Astrocyte (in vitro differentiated cells and primary cell): ENCODE results near the gene MFGE8. TPM values are rescaled to one million over a fixed set of nuclear protein-coding genes. Genes with fewer than 3 reads are reported as not detected.
A peak's percentile ranks its signal among the peaks of the same experiment; 100 is the strongest.

Source experiments
- DNase-seq: peaks from one replicate; pipeline ENCODE4 v3.0.0-alpha.2; 2010; ENCODE audit warnings: low read depth
- FAIRE-seq: peaks from 2 replicates; lab custom pipeline; 2011; peaks lifted over from hg19 to GRCh38; lab: Jason Lieb, UNC
- H2AFZ ChIP-seq: 2 replicates; pipeline ENCODE4 v1.6.0; 2012; ENCODE audit warnings: low read depth, low read length, inconsistent platforms
- H3K27ac ChIP-seq: 2 replicates; pipeline ENCODE4 v1.5.1; 2011; ENCODE audit warnings: low read depth, low read length, inconsistent platforms
- H3K27me3 ChIP-seq: 2 replicates; pipeline ENCODE4 v1.6.0; 2011; ENCODE audit warnings: low read length, inconsistent platforms; ENCODE audit not compliant: insufficient read depth
- H3K36me3 ChIP-seq: 2 replicates; pipeline ENCODE4 v1.5.1; 2011; ENCODE audit warnings: low read length, inconsistent platforms; ENCODE audit not compliant: insufficient read depth
- H3K4me1 ChIP-seq: 2 replicates; pipeline ENCODE4 v1.5.1; 2011; ENCODE audit warnings: low read length, inconsistent platforms; ENCODE audit not compliant: insufficient read depth
- H3K4me2 ChIP-seq: 2 replicates; pipeline ENCODE4 v1.6.0; 2012; ENCODE audit warnings: low read length, inconsistent platforms
- H3K4me3 ChIP-seq: 2 replicates; pipeline ENCODE4 v1.5.1; 2011; ENCODE audit warnings: low read depth, mild to moderate bottlenecking, low read length, inconsistent platforms; ENCODE audit not compliant: insufficient read depth
- H3K79me2 ChIP-seq: 2 replicates; pipeline ENCODE4 v1.6.0; 2012; ENCODE audit warnings: mild to moderate bottlenecking, low read length, inconsistent platforms; ENCODE audit not compliant: insufficient read depth
- H3K9ac ChIP-seq: 2 replicates; pipeline ENCODE4 v1.6.0; 2012; ENCODE audit warnings: mild to moderate bottlenecking, low read length, inconsistent platforms
- H3K9me3 ChIP-seq: 2 replicates; pipeline ENCODE4 v1.5.1; 2012; ENCODE audit warnings: low read depth, mild to moderate bottlenecking, low read length, inconsistent platforms; ENCODE audit not compliant: insufficient read depth
- H4K20me1 ChIP-seq: 2 replicates; pipeline ENCODE4 v1.6.0; 2012; ENCODE audit warnings: low read length, inconsistent platforms; ENCODE audit not compliant: insufficient read depth
- H3K27ac Mint-ChIP-seq: one replicate; pipeline ENCODE4 v1.8.0; 2021; ENCODE audit warnings: mild to moderate bottlenecking, mixed read lengths; ENCODE audit not compliant: unreplicated experiment
- H3K27me3 Mint-ChIP-seq: one replicate; pipeline ENCODE4 v1.8.0; 2021; ENCODE audit warnings: low read depth, mixed read lengths; ENCODE audit not compliant: unreplicated experiment
- H3K36me3 Mint-ChIP-seq: one replicate; pipeline ENCODE4 v1.8.0; 2021; ENCODE audit warnings: low read depth, mixed read lengths; ENCODE audit not compliant: unreplicated experiment
- H3K4me1 Mint-ChIP-seq: one replicate; pipeline ENCODE4 v1.8.0; 2021; ENCODE audit warnings: low read depth, mixed read lengths; ENCODE audit not compliant: unreplicated experiment
- H3K4me3 Mint-ChIP-seq: one replicate; pipeline ENCODE4 v1.8.0; 2021; ENCODE audit warnings: mild to moderate bottlenecking, moderate library complexity, mixed read lengths; ENCODE audit not compliant: unreplicated experiment
- H3K9me3 Mint-ChIP-seq: one replicate; pipeline ENCODE4 v1.8.0; 2021; ENCODE audit warnings: mild to moderate bottlenecking, mixed read lengths; ENCODE audit not compliant: unreplicated experiment
- EZH2 ChIP-seq: IDR thresholded peaks from 2 replicates; pipeline ENCODE4 v1.6.1; 2012; ENCODE audit warnings: mild to moderate bottlenecking, low read length, inconsistent platforms; ENCODE audit not compliant: insufficient read depth
- total RNA-seq: library from RNA; stranded (reverse); gene quantifications from 2 replicates; pipeline ENCODE4 v1.2.1, GENCODE V29; 2021
- TF ChIP-seq, protein P1 (sequence below): IDR thresholded peaks from 2 replicates; pipeline ENCODE4 v1.5.1; 2011; ENCODE audit warnings: low read depth, mild to moderate bottlenecking, inconsistent platforms, low read length, moderate library complexity; ENCODE audit not compliant: insufficient read depth

The MFGE8 gene
- total RNA-seq, 1 donor from 2014 or later: 276 TPM

DNA sequence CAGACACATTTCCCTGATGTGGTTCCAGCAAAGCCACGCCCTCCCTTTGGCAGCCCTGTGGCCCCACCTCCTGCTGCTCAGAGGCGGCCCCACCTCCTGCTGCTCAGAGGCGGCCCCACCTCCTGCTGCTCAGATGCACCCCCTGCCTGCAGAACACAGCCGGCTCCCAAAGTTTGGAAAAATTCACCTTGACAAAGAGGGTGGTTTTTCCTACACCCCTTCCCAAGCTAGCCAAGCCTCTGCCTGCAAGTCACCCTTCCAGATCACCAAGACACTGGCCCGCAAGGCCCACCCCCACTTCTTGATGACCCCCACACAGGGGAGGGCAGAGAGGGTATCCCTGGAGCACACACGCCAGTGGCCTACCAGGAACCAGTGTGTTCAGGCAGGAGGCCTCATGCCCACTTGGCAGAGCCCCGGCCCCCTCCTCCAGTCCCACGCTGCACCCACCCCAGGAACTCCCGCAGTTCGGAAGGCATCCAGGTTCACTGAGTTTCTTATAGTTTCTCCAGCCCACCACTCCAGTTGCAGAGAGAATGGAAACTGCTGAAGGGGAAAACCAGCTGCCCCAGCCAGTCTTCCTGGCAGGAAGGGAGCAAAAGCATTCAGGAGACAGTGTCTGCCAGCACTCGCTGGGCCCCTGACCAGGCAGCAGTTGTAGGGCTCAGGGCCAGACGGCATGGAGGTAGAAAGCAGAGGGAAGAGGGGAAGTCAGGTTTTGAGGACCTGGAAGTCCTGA lies 15.6 kb downstream of the MFGE8 start:
- H4K20me1 ChIP-seq: peaks cover 31% of the 10 kb centered on the region
- H3K9me3 Mint-ChIP-seq: no peaks in the 10 kb centered on the region
- FAIRE-seq (peak; percentile 71), DNase-seq (peak; percentile 76)
- peaks cover 42% of the 10 kb centered on the region for H3K4me1 ChIP-seq
- H3K27ac ChIP-seq: no peak overlapping the region
- H2AFZ ChIP-seq: no peak overlapping the region
- peak overlapping the region; percentile 34 for H3K4me3 Mint-ChIP-seq
- peaks cover 17% of the 10 kb centered on the region for H3K36me3 ChIP-seq
- H3K27me3 ChIP-seq: no peaks in the 10 kb centered on the region
- no peaks in the 10 kb centered on the region for H3K9me3 ChIP-seq
- H3K36me3 Mint-ChIP-seq: peaks cover 13% of the 10 kb centered on the region
- H3K79me2 ChIP-seq: peaks cover 3% of the 10 kb centered on the region
- peaks cover 25% of the 10 kb centered on the region for H3K4me1 Mint-ChIP-seq
- peak overlapping the region; percentile 47 for H3K27ac Mint-ChIP-seq
- no peak overlapping the region for H3K4me3 ChIP-seq
- H3K27me3 Mint-ChIP-seq: peaks cover 14% of the 10 kb centered on the region
- peak overlapping the region; percentile 65 for H3K4me2 ChIP-seq
- peak overlapping the region; percentile 1 for H3K9ac ChIP-seq
- TF ChIP-seq EZH2: no peak
- TF ChIP-seq, protein P1, sequence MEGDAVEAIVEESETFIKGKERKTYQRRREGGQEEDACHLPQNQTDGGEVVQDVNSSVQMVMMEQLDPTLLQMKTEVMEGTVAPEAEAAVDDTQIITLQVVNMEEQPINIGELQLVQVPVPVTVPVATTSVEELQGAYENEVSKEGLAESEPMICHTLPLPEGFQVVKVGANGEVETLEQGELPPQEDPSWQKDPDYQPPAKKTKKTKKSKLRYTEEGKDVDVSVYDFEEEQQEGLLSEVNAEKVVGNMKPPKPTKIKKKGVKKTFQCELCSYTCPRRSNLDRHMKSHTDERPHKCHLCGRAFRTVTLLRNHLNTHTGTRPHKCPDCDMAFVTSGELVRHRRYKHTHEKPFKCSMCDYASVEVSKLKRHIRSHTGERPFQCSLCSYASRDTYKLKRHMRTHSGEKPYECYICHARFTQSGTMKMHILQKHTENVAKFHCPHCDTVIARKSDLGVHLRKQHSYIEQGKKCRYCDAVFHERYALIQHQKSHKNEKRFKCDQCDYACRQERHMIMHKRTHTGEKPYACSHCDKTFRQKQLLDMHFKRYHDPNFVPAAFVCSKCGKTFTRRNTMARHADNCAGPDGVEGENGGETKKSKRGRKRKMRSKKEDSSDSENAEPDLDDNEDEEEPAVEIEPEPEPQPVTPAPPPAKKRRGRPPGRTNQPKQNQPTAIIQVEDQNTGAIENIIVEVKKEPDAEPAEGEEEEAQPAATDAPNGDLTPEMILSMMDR: peak; percentile 35

- no peak overlapping the region for H3K27ac Mint-ChIP-seq
- FAIRE-seq (no peak), DNase-seq (no peak)
- TF ChIP-seq, protein P1: no peak
- no peak for TF ChIP-seq EZH2
- H3K9ac ChIP-seq: no peak overlapping the region
- H3K4me3 Mint-ChIP-seq: no peak overlapping the region
- peaks cover 13% of the 10 kb centered on the region for H3K36me3 Mint-ChIP-seq
- peaks cover 14% of the 10 kb centered on the region for H3K27me3 Mint-ChIP-seq
- H3K36me3 ChIP-seq: peaks cover 12% of the 10 kb centered on the region
- peak overlapping the region; percentile 65 for H3K4me2 ChIP-seq
- no peaks in the 10 kb centered on the region for H3K9me3 Mint-ChIP-seq
- no peak overlapping the region for H3K27ac ChIP-seq
- H3K4me3 ChIP-seq: no peak overlapping the region
- peaks cover 31% of the 10 kb centered on the region for H4K20me1 ChIP-seq
- no peaks in the 10 kb centered on the region for H3K9me3 ChIP-seq
- peaks cover 3% of the 10 kb centered on the region for H3K79me2 ChIP-seq
- H3K4me1 ChIP-seq: peaks cover 42% of the 10 kb centered on the region
- peaks cover 25% of the 10 kb centered on the region for H3K4me1 Mint-ChIP-seq
- H3K27me3 ChIP-seq: no peaks in the 10 kb centered on the region
- no peak overlapping the region for H2AFZ ChIP-seq
Measured at GRCh38 chr15:88897142-88897455, 16.1 kb downstream of the MFGE8 start.

DNA sequence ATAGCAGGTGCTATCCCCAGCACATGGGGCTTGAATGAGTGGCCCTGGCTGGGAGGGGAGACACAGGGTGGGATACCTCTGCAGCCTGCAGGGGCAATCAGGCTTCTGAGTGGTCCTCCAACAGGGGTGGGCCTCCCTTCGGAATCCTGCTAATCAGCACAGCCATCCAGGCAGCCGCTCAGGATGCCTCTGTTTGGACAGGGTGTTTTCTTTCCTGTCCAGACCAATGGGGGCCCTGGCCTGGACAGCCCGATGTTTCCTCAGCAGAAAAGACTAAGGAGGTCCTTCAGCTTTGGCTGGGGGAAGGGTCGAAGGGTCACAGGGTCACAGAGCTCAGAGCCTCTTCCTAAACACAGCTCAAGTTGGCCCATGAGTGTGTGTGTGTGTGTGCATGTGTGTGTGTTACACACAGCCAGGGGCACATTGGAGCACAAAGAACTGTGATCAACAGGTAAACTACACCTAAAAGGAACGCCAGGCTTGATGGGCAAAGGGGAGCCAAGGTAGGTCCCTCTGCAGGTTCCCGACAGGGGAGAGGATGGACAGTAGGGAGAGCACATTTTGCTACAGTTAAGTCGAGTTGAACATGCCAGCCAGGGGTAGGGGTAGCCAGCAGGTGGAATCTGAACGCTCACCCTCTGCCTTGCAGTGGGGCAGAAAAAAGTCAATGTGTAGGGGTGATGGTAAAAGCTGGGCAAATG lies 16.7 kb downstream of the MFGE8 start:
- FAIRE-seq: no peak
- H3K27ac Mint-ChIP-seq: no peak overlapping the region

More for the DNA sequence above, 16.7 kb downstream of the MFGE8 start:
- no peak overlapping the region for H2AFZ ChIP-seq
- H3K9me3 Mint-ChIP-seq: no peaks in the 10 kb centered on the region
- H3K27ac ChIP-seq: no peak overlapping the region
- no peak for DNase-seq
- no peak overlapping the region for H3K9ac ChIP-seq
- peak overlapping the region; percentile 25 for H3K4me3 Mint-ChIP-seq
- H3K4me2 ChIP-seq: peak overlapping the region; percentile 65
- H3K36me3 ChIP-seq: peaks cover 9% of the 10 kb centered on the region
- no peaks in the 10 kb centered on the region for H3K9me3 ChIP-seq
- no peak for TF ChIP-seq EZH2
- TF ChIP-seq, protein P1: no peak
- H3K36me3 Mint-ChIP-seq: peaks cover 10% of the 10 kb centered on the region
- H3K79me2 ChIP-seq: no peaks in the 10 kb centered on the region
- peaks cover 40% of the 10 kb centered on the region for H3K4me1 ChIP-seq
- H3K27me3 ChIP-seq: no peaks in the 10 kb centered on the region
- H3K27me3 Mint-ChIP-seq: peaks cover 14% of the 10 kb centered on the region
- H3K4me3 ChIP-seq: no peak overlapping the region
- H4K20me1 ChIP-seq: peaks cover 31% of the 10 kb centered on the region
- H3K4me1 Mint-ChIP-seq: peaks cover 22% of the 10 kb centered on the region
